A204.1 (cell line): Measurements from ENCODE around the gene UBE2V1.

ENCODE experiments used
- FAIRE-seq: peaks from 2 replicates; lab custom pipeline; 2012; peaks lifted over from hg19 to GRCh38; lab: Jason Lieb, UNC

UBE2V1 gene

GRCh38 chr20:50043573-50044352 lies 69.2 kb downstream of the UBE2V1 start:
- FAIRE-seq, result no peak

GRCh38 chr20:50042370-50043313 lies 70.3 kb downstream of the UBE2V1 start:
- no peak for FAIRE-seq

GRCh38 chr20:50041246-50041873 lies 71.6 kb downstream of the UBE2V1 start:
- FAIRE-seq, result no peak

- FAIRE-seq, result no peak
Observed at GRCh38 chr20:50040432-50041245, 72.3 kb downstream of the UBE2V1 start.

GRCh38 chr20:50039706-50040431 lies 73.1 kb downstream of the UBE2V1 start:
- FAIRE-seq, result no peak

GRCh38 chr20:50038574-50038991 lies 74.4 kb downstream of the UBE2V1 start:
- no peak for FAIRE-seq

- FAIRE-seq, result no peak
Observed at GRCh38 chr20:50038169-50038568, 74.8 kb downstream of the UBE2V1 start.

GRCh38 chr20:50037575-50037974 lies 75.4 kb downstream of the UBE2V1 start:
- FAIRE-seq, result no peak

GRCh38 chr20:50037123-50037522 lies 75.8 kb downstream of the UBE2V1 start:
- no peak for FAIRE-seq

GRCh38 chr20:50036703-50037102 lies 76.2 kb downstream of the UBE2V1 start:
- FAIRE-seq, result no peak

- FAIRE-seq, result no peak
Observed at GRCh38 chr20:50034567-50035180, 78.3 kb downstream of the UBE2V1 start.

- FAIRE-seq, result no peak
Observed at GRCh38 chr20:50032955-50033666, 79.8 kb downstream of the UBE2V1 start.
